GM13977 (cell line): Measurements from ENCODE around the gene A3GALT2.

Source experiments
- DNase-seq: peaks from one replicate; pipeline ENCODE4 v3.0.0; 2012; ENCODE audit warnings: low spot score
- in situ Hi-C: fragments of 300-500 bp; cut with MboI; formaldehyde crosslinking; loops from one replicate; pipeline ENCODE4 v1.12.0; 2022; ENCODE audit warnings: low sequenced_read_pairs, low pct_unique_long_range_greater_than_20kb, mixed read lengths, inconsistent platforms; ENCODE audit not compliant: unreplicated experiment
- TF ChIP-seq, protein P1 (sequence below): IDR thresholded peaks from 2 replicates; pipeline ENCODE4 v1.5.1; 2012; ENCODE audit warnings: mild to moderate bottlenecking, control low read depth; ENCODE audit not compliant: insufficient read depth; ENCODE audit errors: extremely low read depth, missing control alignments

A3GALT2 gene

DNA sequence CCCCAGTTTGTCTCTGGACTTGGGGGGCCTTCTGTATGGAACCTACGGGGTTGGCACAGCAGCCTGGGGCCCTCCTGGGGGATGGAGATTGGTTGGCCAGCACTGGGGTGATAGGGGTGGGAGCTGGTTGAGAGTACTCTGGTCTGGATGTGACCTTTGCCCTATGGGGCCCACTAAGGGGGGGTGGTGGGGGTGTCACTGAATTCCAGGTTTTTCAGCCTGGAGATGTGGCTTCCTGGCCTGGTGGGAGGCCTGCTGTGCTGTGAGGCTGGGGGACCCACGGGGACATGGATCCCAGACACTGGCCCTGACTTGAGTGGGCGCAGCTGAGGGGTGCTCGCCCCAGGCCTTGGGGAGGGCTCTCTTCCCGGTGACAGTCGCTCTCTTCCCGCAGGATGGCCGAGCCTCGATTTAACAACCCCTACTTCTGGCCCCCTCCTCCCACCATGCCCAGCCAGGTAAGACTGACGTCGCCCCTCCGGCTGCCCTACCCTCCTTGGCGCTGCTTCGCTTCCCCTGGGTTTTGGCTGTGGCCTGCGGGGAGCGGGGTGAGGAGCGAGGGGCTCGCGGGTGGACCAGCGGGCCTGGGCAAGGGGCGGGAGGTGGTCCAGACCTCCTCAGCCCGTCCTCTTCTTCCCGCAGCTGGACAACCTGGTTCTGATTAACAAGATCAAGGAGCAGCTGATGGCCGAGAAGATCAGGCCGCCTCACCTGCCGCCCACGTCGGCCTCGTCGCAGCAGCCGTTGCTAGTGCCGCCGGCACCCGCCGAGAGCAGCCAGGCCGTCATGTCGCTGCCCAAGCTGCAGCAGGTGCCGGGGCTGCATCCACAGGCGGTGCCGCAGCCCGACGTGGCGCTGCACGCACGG lies 45.0 kb downstream of the A3GALT2 start:
- no peak for DNase-seq
- in situ Hi-C loops = no loop called here
- TF ChIP-seq, protein P1, sequence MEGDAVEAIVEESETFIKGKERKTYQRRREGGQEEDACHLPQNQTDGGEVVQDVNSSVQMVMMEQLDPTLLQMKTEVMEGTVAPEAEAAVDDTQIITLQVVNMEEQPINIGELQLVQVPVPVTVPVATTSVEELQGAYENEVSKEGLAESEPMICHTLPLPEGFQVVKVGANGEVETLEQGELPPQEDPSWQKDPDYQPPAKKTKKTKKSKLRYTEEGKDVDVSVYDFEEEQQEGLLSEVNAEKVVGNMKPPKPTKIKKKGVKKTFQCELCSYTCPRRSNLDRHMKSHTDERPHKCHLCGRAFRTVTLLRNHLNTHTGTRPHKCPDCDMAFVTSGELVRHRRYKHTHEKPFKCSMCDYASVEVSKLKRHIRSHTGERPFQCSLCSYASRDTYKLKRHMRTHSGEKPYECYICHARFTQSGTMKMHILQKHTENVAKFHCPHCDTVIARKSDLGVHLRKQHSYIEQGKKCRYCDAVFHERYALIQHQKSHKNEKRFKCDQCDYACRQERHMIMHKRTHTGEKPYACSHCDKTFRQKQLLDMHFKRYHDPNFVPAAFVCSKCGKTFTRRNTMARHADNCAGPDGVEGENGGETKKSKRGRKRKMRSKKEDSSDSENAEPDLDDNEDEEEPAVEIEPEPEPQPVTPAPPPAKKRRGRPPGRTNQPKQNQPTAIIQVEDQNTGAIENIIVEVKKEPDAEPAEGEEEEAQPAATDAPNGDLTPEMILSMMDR = no peak

DNA sequence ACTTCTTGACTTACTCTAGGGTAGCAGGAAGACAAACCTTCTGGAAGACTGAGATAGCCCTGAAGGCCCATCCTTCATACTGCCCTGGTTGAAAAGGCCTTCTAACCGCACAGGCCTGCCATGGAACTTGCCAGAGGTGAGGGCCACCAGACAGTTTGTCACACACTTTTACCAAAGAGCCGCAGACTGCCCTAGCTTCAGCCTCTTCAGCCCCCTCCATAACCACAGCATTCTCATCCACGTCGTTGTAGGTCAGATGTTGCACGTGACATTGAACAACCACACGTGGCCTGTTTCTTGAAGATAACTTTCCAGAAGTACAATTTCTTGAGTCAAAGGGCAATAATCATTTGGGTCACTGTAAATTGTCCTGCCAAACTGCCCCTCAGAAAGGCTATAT lies 45.7 kb downstream of the A3GALT2 start:
- in situ Hi-C loops = no loop called here
- DNase-seq = no peak
- TF ChIP-seq, protein P1 = no peak

DNA sequence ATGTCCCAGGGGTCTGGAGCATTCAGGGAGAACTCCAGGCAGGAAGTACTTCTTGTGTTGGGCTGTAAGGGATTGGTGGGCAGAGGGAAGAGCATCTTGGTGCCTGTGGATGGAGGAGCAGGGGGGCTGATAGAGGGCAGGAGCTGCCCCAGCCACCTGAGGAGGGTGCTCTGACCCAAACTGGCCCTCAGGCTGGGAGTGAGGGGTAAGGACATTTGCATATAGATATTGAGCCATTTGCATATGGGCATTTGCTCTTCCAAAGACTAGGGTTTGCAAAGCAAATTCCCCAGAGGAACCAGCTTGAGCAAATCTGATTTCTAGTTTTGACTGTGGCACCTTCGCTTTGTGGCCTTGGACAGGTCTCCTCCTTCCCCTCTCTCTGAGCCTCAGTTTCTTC lies 46.5 kb downstream of the A3GALT2 start:
- DNase-seq = no peak
- in situ Hi-C loops = no loop called here
- TF ChIP-seq, protein P1 = no peak

DNA sequence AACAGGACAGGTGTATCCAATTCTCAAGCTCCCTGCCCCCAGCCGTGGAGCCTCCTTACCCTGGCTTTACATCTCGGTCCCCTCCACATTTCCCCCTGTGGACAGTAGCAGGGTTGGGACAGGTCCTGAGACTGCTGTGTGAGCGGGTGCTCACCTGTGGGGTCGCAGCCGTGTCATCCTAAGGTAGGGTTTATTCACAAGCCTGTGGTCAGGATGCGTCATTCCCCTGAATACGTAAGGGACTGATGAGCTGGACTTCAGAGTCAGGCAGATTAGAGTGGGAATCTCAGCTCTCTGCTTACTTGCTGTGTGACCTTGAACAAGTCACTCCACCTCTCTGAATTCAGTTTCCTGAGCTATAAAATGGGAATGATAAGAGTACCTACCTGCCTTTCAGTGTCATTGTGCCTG lies 46.9 kb downstream of the A3GALT2 start:
- in situ Hi-C loops = no loop called here
- TF ChIP-seq, protein P1 = no peak
- DNase-seq = no peak

DNA sequence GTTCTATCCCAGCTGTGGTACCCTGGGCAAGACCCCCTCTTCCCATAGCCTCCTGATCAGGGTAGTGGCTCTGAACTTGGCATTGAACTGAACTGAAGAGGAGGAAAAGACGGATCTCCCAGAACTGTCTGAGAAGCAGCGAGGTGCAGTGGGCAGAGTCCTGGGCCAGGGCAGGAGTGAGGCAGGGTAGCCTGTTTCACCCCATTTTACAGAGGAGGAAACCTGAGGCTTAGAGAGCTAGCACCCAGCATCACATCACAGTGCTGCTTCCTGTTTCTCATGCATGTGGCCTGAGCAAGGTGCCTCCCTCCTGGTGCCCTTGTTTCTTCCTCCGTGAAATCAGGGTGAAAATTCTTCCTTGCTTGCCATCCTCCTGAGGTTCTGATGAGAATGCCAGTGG lies 47.5 kb downstream of the A3GALT2 start:
- in situ Hi-C loops = no loop called here
- TF ChIP-seq, protein P1 = no peak
- DNase-seq = no peak

DNA sequence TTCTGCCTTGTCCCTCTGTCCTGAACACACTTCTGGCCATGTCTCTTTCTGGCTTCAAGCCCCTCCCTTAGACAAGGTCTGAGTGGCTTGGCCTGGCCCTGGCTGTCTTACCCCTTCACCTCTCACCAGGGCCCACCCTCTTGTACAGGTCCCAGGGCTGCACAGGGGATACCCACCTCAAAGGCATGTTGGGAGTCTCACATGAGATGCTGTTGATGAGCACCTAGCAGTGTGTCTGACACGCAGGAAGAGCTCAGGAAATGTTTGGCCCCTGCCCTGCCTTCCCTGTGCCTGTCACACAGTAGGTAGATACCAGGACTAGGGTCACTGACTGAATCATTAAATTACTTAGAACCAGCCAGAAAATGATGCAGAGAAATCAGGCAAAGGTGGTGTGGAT lies 48.0 kb downstream of the A3GALT2 start:
- in situ Hi-C loops = no loop called here
- DNase-seq = no peak
- TF ChIP-seq, protein P1 = no peak

DNA sequence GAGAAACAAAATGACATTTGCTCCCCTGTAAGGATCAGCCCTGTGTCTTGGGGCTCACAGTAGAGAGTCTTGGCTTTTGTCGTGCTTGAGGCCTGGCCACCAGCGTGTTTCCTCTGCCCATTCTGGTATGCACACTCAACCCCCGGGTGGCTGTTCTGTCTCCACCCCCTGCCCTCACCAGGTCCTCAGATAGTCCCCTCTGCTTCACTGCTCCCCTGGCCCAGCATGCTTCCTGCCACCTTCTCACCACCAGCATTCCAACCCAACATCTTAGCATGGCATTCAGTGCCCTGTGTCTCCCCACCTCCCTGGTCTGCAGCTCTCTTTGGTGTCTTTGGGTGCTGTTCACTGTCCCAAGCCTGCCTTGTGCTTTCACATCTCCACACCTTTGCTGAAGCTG lies 48.4 kb downstream of the A3GALT2 start:
- TF ChIP-seq, protein P1 = no peak
- no peak for DNase-seq
- in situ Hi-C loops = no loop called here
